Mesodermal cell (in vitro differentiated cells): ENCODE results near the gene NUDT14.

ENCODE experiments used
- H3K27ac ChIP-seq: 2 replicates; pipeline ENCODE4 v1.7.0; 2013; ENCODE audit warnings: mild to moderate bottlenecking, low read depth, low read length, moderate library complexity; ENCODE audit not compliant: severe bottlenecking
- H3K36me3 ChIP-seq: 2 replicates; pipeline ENCODE4 v1.7.1; 2013; ENCODE audit warnings: mild to moderate bottlenecking, low read length, moderate library complexity; ENCODE audit not compliant: control insufficient read depth, insufficient read depth
- H3K4me1 ChIP-seq: one replicate; pipeline ENCODE4 v1.7.1; 2013; ENCODE audit warnings: mild to moderate bottlenecking, low read length; ENCODE audit not compliant: insufficient read depth, control insufficient read depth, poor library complexity, severe bottlenecking
- H3K4me3 ChIP-seq: 2 replicates; pipeline ENCODE4 v1.7.0; 2013; ENCODE audit warnings: low read length, control low read depth, mild to moderate bottlenecking; ENCODE audit not compliant: insufficient read depth, poor library complexity, severe bottlenecking; ENCODE audit errors: extremely low read depth
- H3K9me3 ChIP-seq: 2 replicates; pipeline ENCODE4 v1.7.1; 2013; ENCODE audit warnings: mild to moderate bottlenecking, low read length, moderate library complexity; ENCODE audit not compliant: control insufficient read depth
- WGBS, 2 experiments: methylation state at CpG; one replicate each; pipeline ENCODE4 v1.1.5; 2013; ENCODE audit warnings: missing lambda C conversion rate in 2 of 2; ENCODE audit not compliant: insufficient coverage in 2 of 2; 5-methylcytosine and 5-hydroxymethylcytosine counted together

NUDT14 gene

GRCh38 chr14:105204931-105205672 is 24.0 kb upstream of the NUDT14 start:
- Histone ChIP-seq H3K27ac (no peak overlapping the region), H3K9me3 (no peaks in the 10 kb centered on the region), H3K4me3 (no peak overlapping the region), H3K4me1 (peaks cover 2% of the 10 kb centered on the region), H3K36me3 (no peaks in the 10 kb centered on the region)
- 79 to 88% methylated on average over 13 to 15 of the region's 21 CpGs for WGBS, 2 experiments

GRCh38 chr14:105204206-105204930 is 23.3 kb upstream of the NUDT14 start:
- H3K9me3 ChIP-seq = no peaks in the 10 kb centered on the region
- 87 to 89% methylated on average over 21 to 23 of the region's 24 CpGs for WGBS, 2 experiments
- no peak overlapping the region for H3K4me3 ChIP-seq
- peaks cover 4% of the 10 kb centered on the region for H3K4me1 ChIP-seq
- H3K36me3 ChIP-seq = no peaks in the 10 kb centered on the region
- H3K27ac ChIP-seq = no peak overlapping the region

- Histone ChIP-seq H3K36me3 (no peaks in the 10 kb centered on the region), H3K4me1 (peaks cover 10% of the 10 kb centered on the region), H3K4me3 (no peak overlapping the region), H3K9me3 (no peaks in the 10 kb centered on the region), H3K27ac (no peak overlapping the region)
- 91 to 95% methylated on average over 5 to 6 of the region's 6 CpGs for whole genome bisulfite sequencing, 2 experiments
These were observed 22.6 kb upstream of the NUDT14 start for GRCh38 chr14:105203701-105204100.

- H3K4me1 ChIP-seq = peaks cover 11% of the 10 kb centered on the region
- no peaks in the 10 kb centered on the region for H3K36me3 ChIP-seq
- no peak overlapping the region for H3K4me3 ChIP-seq
- H3K9me3 ChIP-seq = no peaks in the 10 kb centered on the region
- no peak overlapping the region for H3K27ac ChIP-seq
- 6 to 11% methylated on average over 12 to 18 of the region's 18 CpGs for WGBS, 2 experiments
These were observed 22.0 kb upstream of the NUDT14 start for GRCh38 chr14:105203057-105203531.

- 85 to 86% methylated on average over 17 to 20 of the region's 20 CpGs for WGBS, 2 experiments
These were observed 20.9 kb upstream of the NUDT14 start for GRCh38 chr14:105201925-105202513.

GRCh38 chr14:105201156-105201924 is 20.2 kb upstream of the NUDT14 start:
- 80 to 83% methylated on average over 24 to 27 of the region's 28 CpGs for WGBS, 2 experiments
- Histone ChIP-seq H3K4me1 (peaks cover 28% of the 10 kb centered on the region), H3K4me3 (no peak overlapping the region), H3K36me3 (no peaks in the 10 kb centered on the region), H3K27ac (no peak overlapping the region), H3K9me3 (no peaks in the 10 kb centered on the region)

More at GRCh38 chr14:105201925-105202513, 20.9 kb upstream of the NUDT14 start:
- peaks cover 22% of the 10 kb centered on the region for H3K4me1 ChIP-seq
- no peak overlapping the region for H3K4me3 ChIP-seq
- no peak overlapping the region for H3K27ac ChIP-seq
- no peaks in the 10 kb centered on the region for H3K9me3 ChIP-seq
- H3K36me3 ChIP-seq = no peaks in the 10 kb centered on the region

- Histone ChIP-seq H3K36me3 (no peaks in the 10 kb centered on the region), H3K4me3 (no peak overlapping the region), H3K9me3 (no peaks in the 10 kb centered on the region), H3K4me1 (peaks cover 34% of the 10 kb centered on the region), H3K27ac (no peak overlapping the region)
- 95 to 97% methylated on average over 11 to 14 of the region's 16 CpGs for WGBS, 2 experiments
These were observed 19.5 kb upstream of the NUDT14 start for GRCh38 chr14:105200641-105201040.

GRCh38 chr14:105200074-105200473 is 19.0 kb upstream of the NUDT14 start:
- H3K4me1 ChIP-seq = peaks cover 40% of the 10 kb centered on the region

GRCh38 chr14:105199093-105199492 is 18.0 kb upstream of the NUDT14 start:
- Histone ChIP-seq H3K36me3 (no peaks in the 10 kb centered on the region), H3K4me1 (peaks cover 42% of the 10 kb centered on the region), H3K9me3 (no peaks in the 10 kb centered on the region), H3K27ac (no peak overlapping the region), H3K4me3 (no peak overlapping the region)
- 82 to 87% methylated on average over 15 to 17 of the region's 18 CpGs for WGBS, 2 experiments

More at GRCh38 chr14:105200074-105200473, 19.0 kb upstream of the NUDT14 start:
- no peaks in the 10 kb centered on the region for H3K36me3 ChIP-seq
- H3K27ac ChIP-seq = no peak overlapping the region
- WGBS, 2 experiments = 84 to 96% methylated on average over 5 to 10 of the region's 10 CpGs
- no peaks in the 10 kb centered on the region for H3K9me3 ChIP-seq
- H3K4me3 ChIP-seq = no peak overlapping the region

GRCh38 chr14:105198588-105198987 is 17.5 kb upstream of the NUDT14 start:
- WGBS, 2 experiments = 97 to 98% methylated on average over 4 of the region's 4 CpGs
- H3K4me1 ChIP-seq = peaks cover 42% of the 10 kb centered on the region
- no peak overlapping the region for H3K4me3 ChIP-seq

More at GRCh38 chr14:105198588-105198987, 17.5 kb upstream of the NUDT14 start:
- no peaks in the 10 kb centered on the region for H3K9me3 ChIP-seq
- H3K36me3 ChIP-seq = no peaks in the 10 kb centered on the region
- H3K27ac ChIP-seq = no peak overlapping the region
